Measurements from ENCODE around the gene DNAJB5.
"Not testable (repeated sequence)": the region's sequence is repeated elsewhere in the genome, so short reads cannot be mapped to it uniquely, and the experiment has no call there.

DNAJB5 gene

DNA sequence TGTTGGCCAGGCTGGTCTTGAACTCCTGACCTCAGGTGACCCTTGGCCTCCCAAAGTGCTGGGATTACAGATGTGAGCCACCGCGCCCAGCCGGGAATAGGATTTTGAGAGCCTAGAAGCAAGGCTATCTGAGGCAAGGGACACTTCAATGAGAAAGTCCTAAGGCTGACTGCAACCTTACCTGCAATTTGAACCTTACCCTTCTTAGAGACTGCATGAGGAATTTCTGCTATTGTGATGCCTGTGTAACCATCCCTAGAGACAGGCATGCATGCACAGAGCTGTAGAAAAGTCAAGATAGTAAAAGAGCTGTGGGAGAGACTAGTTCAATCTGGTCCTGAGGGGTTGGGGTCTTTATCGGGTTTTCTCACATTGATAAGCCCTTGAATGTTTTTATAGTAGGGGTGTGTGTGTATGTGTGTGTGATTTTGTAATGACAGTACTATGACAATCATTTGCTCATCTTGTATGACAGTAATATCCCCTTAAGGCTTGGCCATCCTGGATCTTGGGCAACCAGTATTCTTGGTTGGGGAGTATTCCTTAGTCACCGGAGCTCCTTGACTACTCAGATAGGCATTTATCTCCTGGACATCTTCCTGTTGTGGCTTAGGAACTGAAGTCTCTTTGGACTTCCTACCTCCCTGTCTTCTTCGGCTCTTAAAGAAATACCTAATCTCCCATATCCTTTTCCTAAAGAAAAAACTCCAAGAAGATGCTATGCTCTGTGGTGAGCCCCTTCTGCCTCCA is 11.2 kb downstream of the DNAJB5 start:
- DNase-seq (ENCODE audit: low spot score): no peak

DNA sequence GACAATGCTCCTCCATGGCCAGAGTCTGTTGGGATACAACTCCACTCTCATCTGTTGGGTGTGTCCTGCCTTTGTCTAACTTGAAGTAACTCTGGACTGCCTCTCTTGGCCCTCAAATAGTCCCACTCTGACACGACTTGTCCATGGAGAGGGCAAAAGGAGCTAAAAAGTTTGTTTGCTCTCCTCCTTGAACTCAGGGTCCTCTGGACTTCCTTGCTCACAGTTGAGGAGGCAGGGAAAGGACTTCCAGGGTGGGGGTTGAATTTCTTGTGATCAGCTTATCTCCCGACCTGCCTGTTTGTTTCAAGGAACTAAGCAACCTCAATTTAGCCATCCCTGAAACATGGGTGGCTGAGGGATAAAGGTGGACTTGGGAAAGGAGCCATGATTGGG is 11.7 kb downstream of the DNAJB5 start:
- DNase-seq (ENCODE audit: low spot score): no peak

DNA sequence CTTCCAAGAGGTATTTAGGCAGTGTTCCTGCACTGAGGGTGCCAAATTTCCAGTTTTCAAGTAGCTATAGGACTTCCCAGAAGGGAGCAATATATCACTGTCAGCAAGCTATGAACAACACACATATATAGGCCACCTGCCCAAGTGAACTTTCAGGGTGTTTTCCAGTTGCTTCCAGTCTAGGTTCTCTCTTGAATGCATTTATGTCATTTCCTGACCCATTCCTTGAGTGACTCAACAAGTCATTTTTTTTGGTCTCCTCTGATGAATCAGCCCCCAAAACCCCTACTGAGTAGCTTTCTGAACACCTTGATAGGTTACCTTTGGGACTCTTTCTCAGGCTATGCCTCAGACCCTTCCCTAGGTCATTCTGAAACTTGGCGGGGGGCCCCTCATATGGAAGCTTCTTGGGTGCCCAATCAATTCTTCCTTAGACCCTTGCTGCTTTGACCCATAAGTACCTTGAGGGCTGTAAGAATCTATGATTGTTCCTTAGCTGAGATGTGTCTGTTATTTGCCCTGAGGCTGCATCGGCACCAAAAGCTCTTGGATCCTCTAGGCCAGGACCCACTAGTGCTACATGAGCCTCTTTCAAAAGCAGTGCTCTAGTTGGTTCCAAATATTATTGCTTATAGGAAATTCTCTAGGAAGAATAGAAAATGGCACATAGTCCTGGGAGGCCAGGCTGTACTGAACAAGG is 12.4 kb downstream of the DNAJB5 start:
- no peak for DNase-seq (ENCODE audit: low spot score)

DNA sequence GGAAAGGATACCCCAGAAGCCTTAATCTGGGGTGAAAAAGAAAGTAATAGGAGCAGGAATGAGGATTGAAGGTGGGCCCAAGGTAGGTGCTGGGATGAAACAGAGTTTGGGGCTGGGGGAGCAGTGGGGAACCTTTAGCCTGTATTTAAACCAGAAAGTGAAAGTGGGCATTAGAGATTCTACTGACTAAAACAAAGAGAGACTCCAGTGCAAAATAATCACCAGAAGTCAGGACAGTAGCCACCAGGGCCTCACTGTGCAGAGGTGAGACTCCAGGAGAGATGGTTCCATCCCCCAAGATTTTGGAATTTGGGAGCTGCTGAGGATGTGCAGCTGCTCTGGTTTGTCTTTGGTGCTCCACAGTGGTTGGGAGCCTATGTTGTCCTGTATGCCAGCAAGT is 13.1 kb downstream of the DNAJB5 start:
- DNase-seq (ENCODE audit: low spot score): no peak

DNA sequence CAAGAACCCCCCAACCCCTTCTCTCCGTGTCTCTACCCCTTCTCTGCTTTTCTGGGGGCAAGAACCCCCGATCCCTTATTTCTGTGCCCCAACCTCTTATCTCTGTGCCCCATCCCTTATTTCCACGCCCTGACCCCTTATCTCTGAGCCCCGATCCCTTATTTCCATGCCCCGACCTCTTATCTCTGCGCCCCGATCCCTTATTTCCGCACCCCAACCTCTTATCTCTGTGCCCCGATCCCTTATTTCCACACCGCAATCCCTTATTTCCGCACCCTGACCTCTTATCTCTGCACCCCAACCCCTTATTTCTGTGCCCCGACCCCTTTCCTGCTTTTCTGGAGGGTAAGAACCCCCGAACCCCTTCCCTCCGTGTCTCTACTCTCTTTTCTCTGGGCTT is 14.8 kb downstream of the DNAJB5 start:
- DNase-seq (ENCODE audit: low spot score): not testable (repeated sequence)

DNA sequence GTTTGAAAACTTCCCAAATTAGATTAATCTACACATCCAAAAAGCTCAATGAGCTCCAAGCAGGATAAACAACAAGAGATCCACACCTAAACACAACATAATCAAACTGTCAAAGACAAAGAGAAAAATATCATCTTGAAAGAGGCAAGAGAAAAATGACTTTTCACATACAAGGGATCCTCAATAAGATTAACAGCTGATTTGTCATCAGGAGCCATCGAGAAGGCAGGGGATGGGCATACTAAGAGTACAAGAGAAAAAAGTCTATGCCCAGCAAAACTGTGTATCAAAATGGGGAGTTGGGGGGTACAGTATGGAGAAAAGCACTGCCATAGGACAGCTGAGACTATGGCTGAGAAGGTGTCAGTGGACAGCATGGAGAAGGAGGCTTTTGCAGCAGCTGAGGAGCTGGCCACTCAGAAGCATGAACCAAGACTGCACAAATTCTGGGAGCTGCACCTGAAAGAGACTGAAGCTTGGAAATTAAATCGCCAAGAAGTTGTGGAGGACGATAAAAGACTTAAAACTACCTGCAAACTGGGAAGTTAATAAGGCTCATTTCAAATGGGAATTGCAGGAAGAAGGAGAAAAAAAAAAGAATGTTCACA is 20.9 kb downstream of the DNAJB5 start:
- no peak for DNase-seq (ENCODE audit: low spot score)

DNA sequence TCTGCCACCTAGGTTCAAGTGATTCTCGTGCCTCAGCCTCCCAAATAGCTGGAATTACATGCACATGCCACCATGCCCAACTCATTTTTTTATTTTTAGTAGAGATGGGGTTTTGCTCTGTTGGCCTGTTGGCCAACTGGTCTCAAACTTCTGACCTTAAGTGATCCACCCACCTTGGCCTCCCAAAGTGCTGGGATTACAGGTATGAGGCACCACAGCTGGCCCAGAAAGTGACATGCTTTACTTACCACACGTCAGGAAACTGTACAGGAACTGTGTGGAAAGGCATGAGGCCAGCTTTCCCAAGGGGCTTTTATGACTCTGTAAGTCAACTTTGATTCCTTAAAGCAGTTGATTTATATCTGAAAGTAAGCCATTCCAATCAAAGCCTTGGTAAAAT is 25.0 kb downstream of the DNAJB5 start:
- DNase-seq (ENCODE audit: low spot score): no peak

DNA sequence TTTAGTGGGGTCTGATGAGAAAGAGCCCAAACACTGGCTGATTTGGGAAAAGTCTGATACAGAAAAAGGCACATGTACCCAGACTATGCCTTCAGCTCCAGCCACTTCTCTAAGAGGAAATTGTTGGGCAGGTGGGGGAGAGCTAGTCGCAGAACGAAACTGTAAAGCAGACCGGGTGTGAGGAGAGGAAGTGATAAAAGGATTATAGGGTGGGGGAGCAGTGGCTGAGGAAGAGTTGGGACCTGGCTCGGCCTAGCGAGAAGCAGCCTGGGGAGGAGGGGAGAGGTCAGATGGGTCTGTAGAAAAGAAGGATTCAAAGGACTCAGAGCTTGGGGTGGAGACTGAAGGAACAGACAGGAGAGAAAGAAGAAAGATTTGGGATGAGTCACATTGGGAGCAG is 33.9 kb downstream of the DNAJB5 start:
- not testable (repeated sequence) for DNase-seq (ENCODE audit: low spot score)

DNA sequence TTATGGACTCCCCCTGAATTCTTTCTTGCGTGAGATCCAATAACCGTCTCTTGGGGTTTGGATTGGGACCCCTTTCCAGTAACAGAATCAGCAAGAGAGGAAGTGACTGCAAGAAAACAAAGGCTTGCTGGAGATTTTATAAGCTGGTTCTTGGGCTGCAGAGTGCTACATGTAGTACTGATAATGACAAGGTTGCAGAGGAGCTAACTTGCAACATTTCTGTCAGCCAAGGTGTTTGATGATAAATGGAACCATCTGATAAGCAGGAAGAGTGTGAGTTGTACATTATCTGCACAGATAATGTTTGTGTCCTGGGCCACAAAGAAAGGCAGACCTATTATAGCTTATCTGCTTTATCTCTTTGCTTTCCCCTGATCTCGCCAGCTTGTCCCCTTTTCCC is 37.1 kb downstream of the DNAJB5 start:
- DNase-seq (ENCODE audit: low spot score): no peak

DNA sequence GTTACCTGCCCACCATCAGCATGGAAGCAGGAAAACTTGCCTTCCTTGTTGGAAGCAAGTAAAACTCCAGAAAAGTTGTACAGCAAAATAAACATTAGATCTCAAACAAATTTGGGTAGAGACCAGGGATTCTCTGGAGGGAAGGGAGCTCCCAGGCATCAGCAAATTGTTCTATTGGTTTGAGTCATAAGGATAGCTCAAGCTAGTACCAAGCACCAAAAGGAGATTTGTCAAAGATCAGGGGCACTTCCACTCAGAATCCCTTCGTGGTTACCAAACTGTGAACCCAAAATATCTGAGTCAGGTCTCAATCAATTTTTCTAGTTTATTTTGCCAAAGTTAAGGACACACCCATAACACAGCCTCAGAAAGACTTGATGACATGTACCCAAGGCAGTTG is 37.8 kb downstream of the DNAJB5 start:
- no peak for DNase-seq (ENCODE audit: low spot score)

DNA sequence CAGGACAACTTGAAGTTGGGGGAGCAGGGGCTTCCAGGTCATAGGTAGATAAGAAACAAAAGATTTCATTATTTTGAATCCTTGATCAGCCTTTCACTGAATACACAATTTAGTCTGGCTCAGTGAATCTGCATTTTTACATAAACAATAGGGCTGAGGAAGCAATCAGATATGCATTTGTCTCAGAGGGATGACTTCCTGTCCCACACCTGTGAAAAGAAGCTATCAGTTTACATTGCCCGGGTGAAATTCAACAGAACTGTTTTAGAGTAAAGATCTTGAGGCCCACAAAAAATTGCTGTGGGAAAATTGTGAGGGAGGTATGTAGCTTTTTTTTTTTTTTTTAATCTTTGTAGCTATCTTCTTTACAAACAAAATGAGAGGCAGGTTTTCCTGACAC is 38.3 kb downstream of the DNAJB5 start:
- DNase-seq (ENCODE audit: low spot score): no peak

DNA sequence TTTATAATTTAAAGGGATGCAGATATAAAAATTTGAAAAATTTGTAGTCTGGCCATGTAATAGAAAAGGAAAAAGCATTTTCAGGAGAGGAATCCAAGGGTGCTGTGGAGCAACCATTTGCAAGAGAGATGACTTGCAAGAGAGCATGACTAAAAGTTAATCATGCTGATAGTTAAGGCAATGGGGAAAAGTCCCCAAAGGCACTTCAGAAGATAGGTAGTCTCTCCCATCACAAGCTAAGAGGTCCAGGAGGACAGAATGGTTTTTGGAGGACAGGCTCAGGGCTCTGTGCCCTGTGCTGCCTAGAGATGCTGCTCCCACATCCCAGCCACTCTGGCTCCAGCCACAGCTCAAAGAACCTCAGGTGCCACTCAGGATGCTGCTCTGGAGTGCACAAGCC is 38.8 kb downstream of the DNAJB5 start:
- no peak for DNase-seq (ENCODE audit: low spot score)

DNA sequence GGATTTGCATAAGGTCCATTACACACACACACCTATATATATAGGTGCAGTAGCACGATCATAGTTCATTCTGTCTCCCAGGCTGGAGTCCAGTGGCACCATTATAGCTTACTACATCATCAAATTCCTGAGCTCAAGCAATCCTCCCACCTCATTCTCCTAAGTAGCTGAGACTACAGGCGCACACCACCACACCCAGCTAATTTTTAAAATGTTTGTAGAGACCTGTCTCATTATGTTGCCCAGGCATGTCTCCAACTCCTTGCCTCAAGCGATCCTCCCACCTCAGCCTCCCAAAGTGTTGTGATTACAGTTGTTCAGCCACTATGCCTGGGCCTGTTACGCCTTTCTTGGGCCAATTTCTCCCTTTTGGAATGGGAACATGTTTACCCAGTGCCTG is 39.7 kb downstream of the DNAJB5 start:
- no peak for DNase-seq (ENCODE audit: low spot score)

DNA sequence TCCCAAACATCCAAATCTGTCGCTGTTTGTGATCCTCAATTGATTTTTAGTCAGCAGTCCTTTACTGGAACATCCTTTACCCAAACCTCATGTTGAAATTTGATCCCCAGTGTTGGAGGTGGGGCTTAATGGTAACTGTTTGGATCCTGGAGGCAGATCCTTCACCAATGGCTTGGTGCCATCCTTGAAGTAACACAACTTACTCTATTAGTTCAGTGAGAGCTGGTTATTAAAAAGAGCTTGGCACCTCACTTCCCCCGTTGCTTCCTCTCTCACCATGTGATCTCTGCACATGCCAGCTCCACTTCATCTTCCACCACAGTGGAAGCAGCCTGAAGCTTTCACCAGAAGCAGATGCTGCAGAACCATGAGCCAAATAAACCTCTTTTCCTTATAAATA is 40.3 kb downstream of the DNAJB5 start:
- DNase-seq (ENCODE audit: low spot score): no peak

DNA sequence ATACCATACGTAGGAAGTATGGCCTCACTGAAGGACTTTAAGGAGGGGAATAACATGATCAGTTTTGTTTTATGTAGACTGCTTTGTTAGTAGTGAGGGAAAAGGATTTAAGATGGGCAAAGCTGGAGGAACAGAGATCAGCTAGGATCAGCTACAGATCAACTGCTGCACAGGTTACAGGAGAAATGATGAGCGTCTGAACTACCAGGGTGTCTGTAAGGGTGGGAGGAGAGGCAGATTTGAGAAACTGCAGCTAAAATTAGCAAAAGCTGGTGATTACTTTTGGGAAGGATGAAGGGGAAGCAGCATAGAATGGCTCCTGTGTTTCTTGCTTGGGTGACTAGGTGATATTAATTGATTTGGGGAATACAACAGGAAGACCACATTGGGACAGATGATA is 43.6 kb downstream of the DNAJB5 start:
- DNase-seq (ENCODE audit: low spot score): no peak

DNA sequence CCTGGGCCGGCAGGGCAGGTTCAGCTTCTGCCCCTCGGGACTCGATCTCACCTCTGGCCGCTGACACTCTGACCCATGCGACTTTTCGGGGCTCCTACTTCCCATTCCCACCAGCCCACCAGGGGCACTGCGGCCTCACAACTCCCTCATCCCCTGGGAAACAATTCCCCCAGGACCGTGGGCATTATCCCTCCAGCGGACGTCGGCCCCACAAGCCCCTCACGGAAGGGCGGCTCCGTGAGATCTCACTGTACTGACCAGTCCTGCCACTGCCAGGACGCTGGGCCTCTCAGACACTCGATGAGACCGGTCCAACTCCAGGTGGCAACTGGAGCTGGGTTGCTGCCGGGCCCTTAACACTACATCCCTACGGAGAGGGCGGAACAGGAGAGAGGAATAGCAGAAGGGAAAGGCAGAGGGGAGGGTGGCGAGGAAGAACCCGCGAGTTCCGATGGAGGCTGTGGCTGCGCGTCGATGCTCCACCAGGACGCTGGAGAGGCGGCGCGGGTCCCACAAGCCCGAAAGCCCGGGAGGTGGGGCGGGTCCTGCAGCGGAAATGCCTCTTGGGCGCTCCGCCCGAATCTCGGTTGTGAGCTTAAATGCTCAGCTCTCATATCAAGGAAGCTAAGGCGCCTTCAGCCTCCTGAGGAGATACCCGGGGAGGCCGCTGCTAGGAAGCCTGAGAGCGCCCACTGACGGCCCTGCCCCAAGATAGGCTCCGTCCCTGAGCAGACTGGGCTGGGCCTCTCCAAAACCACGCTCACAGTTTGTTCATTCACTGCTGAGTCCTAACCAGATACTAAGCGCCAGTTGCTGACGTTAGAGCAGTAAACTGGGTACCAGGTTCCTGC is 46.5 kb downstream of the DNAJB5 start:
- DNase-seq (ENCODE audit: low spot score): no peak

DNA sequence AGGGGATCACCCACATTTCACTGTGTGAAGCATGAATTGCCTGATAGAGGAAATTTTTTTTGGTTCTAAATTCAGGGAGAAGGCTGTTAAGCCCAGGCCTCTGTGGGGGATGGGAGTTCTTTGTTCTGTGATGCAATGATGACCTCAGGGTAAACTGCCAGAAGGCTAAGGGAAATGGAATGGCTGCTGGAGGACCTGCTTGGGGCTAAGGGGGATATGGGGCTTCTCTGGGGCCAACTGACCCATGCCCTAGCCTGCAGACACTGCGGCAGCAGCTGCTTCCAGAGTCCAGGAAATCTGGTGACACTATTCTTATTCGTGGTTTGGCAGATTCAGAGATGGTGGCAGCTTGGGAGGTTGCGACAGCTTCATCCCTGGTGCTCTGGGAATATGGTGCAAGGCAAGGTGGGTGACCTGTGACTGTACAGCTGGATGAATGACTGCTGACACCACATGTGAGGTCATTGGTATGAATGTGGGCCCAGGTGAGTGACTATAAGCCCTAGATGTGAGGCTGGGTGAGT is 52.6 kb downstream of the DNAJB5 start:
- DNase-seq (ENCODE audit: low spot score): no peak

DNA sequence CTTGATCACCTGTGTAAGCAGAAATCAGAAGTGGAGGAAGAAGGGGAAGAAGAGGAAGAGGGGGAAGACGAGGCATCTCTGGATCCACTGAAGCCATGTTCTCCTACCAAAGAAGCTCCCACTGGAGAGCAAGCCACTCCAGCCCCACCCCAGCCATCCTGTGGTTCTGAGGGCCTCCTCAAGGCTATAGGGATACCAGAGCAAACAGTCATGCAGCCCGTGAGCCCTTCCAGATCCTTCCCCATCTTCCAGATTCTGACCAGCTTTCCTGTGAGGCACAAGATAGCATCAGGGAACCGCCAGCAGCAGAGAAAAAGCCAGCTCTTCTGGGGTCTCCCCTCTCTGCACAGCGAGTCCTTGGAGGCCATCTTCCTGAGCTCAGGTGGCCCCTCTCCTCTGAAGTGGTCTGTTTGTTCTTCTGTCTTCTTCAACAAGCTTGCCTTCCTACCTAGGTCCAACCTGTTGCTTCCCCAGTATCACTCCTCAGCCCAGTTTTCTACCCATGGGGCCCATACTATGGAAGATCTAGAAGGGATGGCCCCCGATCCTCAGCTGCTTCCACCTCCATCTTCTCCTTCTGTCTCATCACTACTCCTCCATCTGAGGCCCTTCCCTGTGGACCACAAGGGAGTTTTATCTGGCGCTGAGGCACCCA is 53.5 kb downstream of the DNAJB5 start:
- DNase-seq (ENCODE audit: low spot score): no peak

DNA sequence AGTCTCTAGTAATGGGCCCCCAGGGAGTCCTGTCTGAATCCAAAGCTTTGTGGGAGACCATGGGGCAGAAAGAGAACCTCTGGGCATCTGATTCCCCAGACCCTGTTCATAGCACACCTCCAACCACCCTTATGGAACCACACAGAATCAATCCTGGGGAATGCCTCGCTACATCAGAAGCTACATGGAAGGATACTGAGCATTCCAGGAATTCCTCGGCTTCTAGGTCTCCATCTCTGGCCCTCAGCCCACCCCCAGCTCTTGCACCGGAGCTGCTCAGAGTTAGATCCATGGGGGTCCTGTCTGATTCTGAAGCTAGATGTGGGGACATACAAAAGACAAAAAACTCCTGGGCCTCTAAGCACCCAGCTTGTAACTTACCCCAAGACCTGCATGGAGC is 54.5 kb downstream of the DNAJB5 start:
- no peak for DNase-seq (ENCODE audit: low spot score)

Measured in RKO (cell line).